ENCODE measurements around the gene CLPTM1L.

- no peak for TF ChIP-seq SP2 (IDR thresholded peaks at IDR 0.05; ENCODE audit: extremely low read depth, low read depth, low read length, poor library complexity, severe bottlenecking)
- no peak for TF ChIP-seq NFE2 (IDR thresholded peaks at IDR 0.05; ENCODE audit: low read depth)
These were observed 2.6 kb downstream of the CLPTM1L start for GRCh38 chr5:1342268-1342667.

Measured in K562 (cell line).